B cell (primary cell): ENCODE data around the gene ACTN3. TPM values are rescaled to one million over a fixed set of nuclear protein-coding genes. Genes with fewer than 3 reads are reported as not detected.
"Not testable (repeated sequence)": the region's sequence is repeated elsewhere in the genome, so short reads cannot be mapped to it uniquely, and the experiment has no call there.

ENCODE experiments used
- ATAC-seq: fragments of 200-7000 bp; cut with Tn5 transposase; one replicate; pipeline ENCODE4 v1.10.0; 2021; ENCODE audit warnings: low read depth, mild to moderate bottlenecking, moderate number of reproducible peaks, moderate library complexity
- CTCF ChIA-PET: fragments of 350-600 bp; sonication (Branson Sonifier 250); formaldehyde crosslinking; loops from one replicate; lab custom pipeline; 2021; ENCODE audit warnings: antibody characterized with exemption, inconsistent platforms; lab: Charles Lee
- POLR2A ChIA-PET: fragments of 350-600 bp; sonication (Branson Sonifier 250); formaldehyde crosslinking; loops from one replicate; lab custom pipeline; 2021; ENCODE audit warnings: antibody characterized with exemption; lab: Charles Lee
- DNase-seq: peaks from one replicate; pipeline ENCODE4 v3.0.0; 2013
- H2AFZ ChIP-seq: 2 replicates; pipeline ENCODE4 v1.6.1; 2012; ENCODE audit warnings: mild to moderate bottlenecking, low read depth, low read length; ENCODE audit not compliant: insufficient read depth, poor library complexity, severe bottlenecking
- H3K27ac ChIP-seq, 2 donors: 1 replicate in 1 of 2; 2 replicates in 1 of 2; pipeline ENCODE4 v1.5.1; 2012 to 2013; ENCODE audit warnings: low read length in 2 of 2, mild to moderate bottlenecking in 2 of 2, moderate library complexity in 1 of 2
- H3K27me3 ChIP-seq, 4 experiments: fragments of 200-600 bp in 1 of 4; sonication (generic) in 1 of 4; replicated peaks in 1 of 4; 1 replicate in 2 of 4; 2 replicates in 2 of 4; pipeline versions ENCODE4 v1.6.1 to v1.7.0; 2013 to 2016; ENCODE audit warnings: low read length in 3 of 4, mild to moderate bottlenecking in 2 of 4, mixed read lengths in 1 of 4, moderate library complexity in 1 of 4; ENCODE audit not compliant: insufficient read depth in 4 of 4, control insufficient read depth in 3 of 4; ENCODE audit errors: control extremely low read depth in 1 of 4
- H3K36me3 ChIP-seq, 2 experiments: replicated peaks in 1 of 2; 1 replicate in 1 of 2; 2 replicates in 1 of 2; pipeline versions ENCODE4 v1.6.1 to v1.7.1; 2013; ENCODE audit warnings: low read length in 1 of 2; ENCODE audit not compliant: insufficient read depth in 2 of 2, control insufficient read depth in 1 of 2; ENCODE audit errors: control extremely low read depth in 1 of 2, extremely low read depth in 1 of 2
- H3K4me1 ChIP-seq, 2 donors: fragments of 200-600 bp in 1 of 2; sonication (generic) in 1 of 2; 1 replicate in 1 of 2; 2 replicates in 1 of 2; pipeline versions ENCODE4 v1.5.1 to v1.6.1; 2013 to 2017; ENCODE audit warnings: low read length in 2 of 2; ENCODE audit not compliant: control insufficient read depth in 2 of 2, insufficient read depth in 2 of 2
- H3K4me2 ChIP-seq: replicated peaks from 2 replicates; pipeline ENCODE3; 2012; ENCODE audit warnings: mild to moderate bottlenecking, low read depth, low read length; ENCODE audit not compliant: poor library complexity, severe bottlenecking
- H3K4me3 ChIP-seq, 5 experiments: fragments of 200-600 bp in 1 of 5; sonication (generic) in 1 of 5; 1 replicate in 3 of 5; 2 replicates in 2 of 5; pipeline versions ENCODE4 v1.5.1 to v1.7.0; 2011 to 2016; ENCODE audit warnings: low read length in 4 of 5, mild to moderate bottlenecking in 4 of 5, low read depth in 2 of 5, control low read depth in 1 of 5, moderate library complexity in 1 of 5; ENCODE audit not compliant: insufficient read depth in 1 of 5; ENCODE audit errors: control extremely low read depth in 1 of 5, extremely low read depth in 1 of 5
- H3K79me2 ChIP-seq: fragments of 200-600 bp; sonication (generic); one replicate; pipeline ENCODE4 v1.6.0; 2016; ENCODE audit warnings: low read length; ENCODE audit not compliant: control insufficient read depth, insufficient read depth
- H3K9ac ChIP-seq: fragments of 200-600 bp; sonication (generic); 2 replicates; pipeline ENCODE4 v1.6.1; 2017; ENCODE audit warnings: mild to moderate bottlenecking, low read length, moderate library complexity
- H3K9me3 ChIP-seq, 3 donors: one replicate each; pipeline versions ENCODE4 v1.6.1 to v1.7.1; 2013; ENCODE audit warnings: low read length in 2 of 3; ENCODE audit not compliant: control insufficient read depth in 2 of 3, insufficient read depth in 1 of 3; ENCODE audit errors: control extremely low read depth in 1 of 3
- H4K20me1 ChIP-seq: 2 replicates; pipeline ENCODE4 v1.6.0; 2012; ENCODE audit warnings: mild to moderate bottlenecking, low read length; ENCODE audit not compliant: insufficient read depth, control insufficient read depth, poor library complexity, severe bottlenecking
- H3K27ac Mint-ChIP-seq: one replicate; pipeline ENCODE4 v1.8.0; 2021; ENCODE audit warnings: mixed read lengths
- H3K27me3 Mint-ChIP-seq: one replicate; pipeline ENCODE4 v1.8.0; 2021; ENCODE audit warnings: mixed read lengths
- H3K4me1 Mint-ChIP-seq: one replicate; pipeline ENCODE4 v1.8.0; 2021; ENCODE audit warnings: mixed read lengths
- H3K4me3 Mint-ChIP-seq: one replicate; pipeline ENCODE4 v1.8.0; 2021; ENCODE audit warnings: mixed read lengths
- H3K9me3 Mint-ChIP-seq: one replicate; pipeline ENCODE4 v1.8.0; 2022; ENCODE audit warnings: mixed read lengths; ENCODE audit not compliant: insufficient read depth
- CTCF ChIP-seq: fragments of 200-600 bp; IDR thresholded peaks from one replicate; pipeline ENCODE4 v1.8.0; 2022; ENCODE audit warnings: antibody characterized with exemption, mild to moderate bottlenecking
- EZH2 ChIP-seq: IDR thresholded peaks from 2 replicates; pipeline ENCODE4 v1.6.1; 2012; ENCODE audit warnings: borderline replicate concordance, low read depth, mild to moderate bottlenecking, moderate library complexity, low read length; ENCODE audit not compliant: insufficient read depth, poor library complexity, severe bottlenecking
- WGBS: methylation state at CpG from one replicate; pipeline ENCODE4 v1.1.5; 2013; ENCODE audit warnings: missing lambda C conversion rate; ENCODE audit not compliant: insufficient coverage; 5-methylcytosine and 5-hydroxymethylcytosine counted together
- intact Hi-C: fragments of 100-400 bp; cut with micrococcal nuclease; formaldehyde crosslinking; loops from one replicate; pipeline ENCODE4 v1.10.0; 2022
- polyA plus RNA-seq: library from polyadenylated mRNA; depleted of rRNA; stranded (reverse); fragments of >200 nt; gene quantifications from 2 replicates; pipeline ENCODE4 v1.2.3, GENCODE V29; 2012
- total RNA-seq, 2 donors: library from RNA; stranded (reverse); fragments of 120-200 nt in 1 of 2; gene quantifications; 1 replicate in 1 of 2; 2 replicates in 1 of 2; pipeline versions ENCODE4 v1.2.3 to v1.2.4, GENCODE V29; 2013 to 2022

Gene ACTN3
- total and polyA plus RNA-seq, 2 donors (not counting 1 experiment from before 2014, with no cell fraction given): 0.22 TPM; not detected in 1

GRCh38 chr11:66586136-66586535 is 39.4 kb downstream of the ACTN3 start:
- WGBS: 58% methylated on average over 2 of the region's 2 CpGs
- ChIA-PET POLR2A (interaction anchor here (0.6 kb wide), 2 partner anchors 9 to 59 kb away, joined by 4 to 5 read pairs; no protein-coding TSS in a partner anchor), CTCF (interaction anchor here (0.6 to 12.2 kb wide), 2 partner anchors 52 to 94 kb away, joined by 3 to 301 read pairs; partner anchors contain the start of genes RBM4 and RBM4B)
- no peak for TF ChIP-seq EZH2
- no peak for TF ChIP-seq CTCF
- Histone ChIP-seq H2AFZ (no peak overlapping the region), H3K4me3 (no peak overlapping the region), H3K9ac (no peak overlapping the region), H3K4me2 (no peak overlapping the region), H3K9me3 (peaks cover 3 to 14% (median 5%) of the 10 kb centered on the region in 3 donors), H3K27ac (no peak overlapping the region), H3K36me3 (no peaks in the 10 kb centered on the region), H3K27me3 (peaks cover 0 to 4% (median 0%) of the 10 kb centered on the region in 4 experiments), H3K4me1 (no peaks in the 10 kb centered on the region), H3K79me2 (no peaks in the 10 kb centered on the region), H4K20me1 (no peaks in the 10 kb centered on the region)
- Mint-ChIP-seq H3K4me3 (no peak overlapping the region), H3K27me3 (no peaks in the 10 kb centered on the region), H3K9me3 (peaks cover 3% of the 10 kb centered on the region), H3K27ac (no peak overlapping the region), H3K4me1 (no peaks in the 10 kb centered on the region)
- no peak for ATAC-seq
- intact Hi-C loops: no loop called here
- no peak for DNase-seq

DNA sequence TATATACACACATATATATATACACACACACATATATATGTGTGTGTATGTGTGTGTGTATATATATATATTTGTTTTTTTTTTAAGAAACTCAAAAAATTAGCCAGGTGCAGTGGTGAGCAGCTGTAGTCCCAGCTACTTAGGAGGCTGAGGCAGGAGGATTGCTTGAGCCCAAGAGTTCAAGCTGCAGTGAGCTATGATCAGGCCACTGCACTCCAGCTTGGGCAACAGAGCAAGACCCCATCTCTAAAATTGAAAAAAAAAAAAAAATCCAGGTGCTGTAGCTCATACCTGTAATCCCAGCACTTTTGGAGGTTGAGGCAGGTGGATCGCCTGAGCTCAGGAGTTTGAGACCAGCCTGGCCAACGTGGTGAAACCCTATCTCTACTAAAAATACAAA is 42.6 kb downstream of the ACTN3 start:
- H2AFZ ChIP-seq, H3K27me3 ChIP-seq, ATAC-seq, H3K27ac Mint-ChIP-seq, H4K20me1 ChIP-seq, H3K27me3 Mint-ChIP-seq, intact Hi-C loops, H3K27ac ChIP-seq, H3K9me3 Mint-ChIP-seq, POLR2A ChIA-PET, H3K9ac ChIP-seq, H3K9me3 ChIP-seq, H3K4me2 ChIP-seq, H3K4me3 ChIP-seq, H3K36me3 ChIP-seq, DNase-seq, H3K4me3 Mint-ChIP-seq: not testable (repeated sequence)
- CTCF ChIA-PET: interaction anchor here (1.1 to 3.3 kb wide), 3 partner anchors 10 to 89 kb away, joined by 3 to 11 read pairs (median 10); partner anchors contain the start of gene RBM4B
- Histone ChIP-seq H3K79me2 (peaks cover 28% of the 10 kb centered on the region), H3K4me1 (peaks cover 14 to 18% of the 10 kb centered on the region in 2 donors)
- 70% methylated on average over 2 of the region's 2 CpGs for WGBS
- H3K4me1 Mint-ChIP-seq: peaks cover 19% of the 10 kb centered on the region
